HG03520 (cell line): Measurements from ENCODE around the gene SPNS2.

Source experiments
- ATAC-seq: cut with Tn5 transposase; IDR thresholded peaks from one replicate; pipeline ENCODE4 v1.9.1; 2021; ENCODE audit warnings: mild to moderate bottlenecking, moderate library complexity; ENCODE audit not compliant: unreplicated experiment

SPNS2 gene

GRCh38 chr17:4480929-4481898, 17.5 kb upstream of the SPNS2 start:
- no peak for ATAC-seq

- no peak for ATAC-seq
These were observed 16.2 kb upstream of the SPNS2 start for GRCh38 chr17:4482338-4483011.

- no peak for ATAC-seq
These were observed 15.5 kb upstream of the SPNS2 start for GRCh38 chr17:4483012-4483840.

GRCh38 chr17:4485676-4486646, 12.7 kb upstream of the SPNS2 start:
- no peak for ATAC-seq

- no peak for ATAC-seq
These were observed 11.4 kb upstream of the SPNS2 start for GRCh38 chr17:4487296-4487695.

GRCh38 chr17:4487820-4488716, 10.6 kb upstream of the SPNS2 start:
- no peak for ATAC-seq

GRCh38 chr17:4488989-4489595, 9.6 kb upstream of the SPNS2 start:
- no peak for ATAC-seq

- ATAC-seq = no peak
These were observed 8.5 kb upstream of the SPNS2 start for GRCh38 chr17:4490109-4490591.

- no peak for ATAC-seq
These were observed 8.0 kb upstream of the SPNS2 start for GRCh38 chr17:4490637-4491061.

GRCh38 chr17:4492721-4493561, 5.7 kb upstream of the SPNS2 start:
- ATAC-seq = no peak

GRCh38 chr17:4497101-4497824, 1.4 kb upstream of the SPNS2 start:
- ATAC-seq = no peak

- no peak for ATAC-seq
These were observed 930 bp downstream of the SPNS2 start for GRCh38 chr17:4499431-4500190.

- ATAC-seq = no peak
These were observed 1.5 kb downstream of the SPNS2 start for GRCh38 chr17:4500191-4500571.

GRCh38 chr17:4501295-4501949, 2.7 kb downstream of the SPNS2 start:
- ATAC-seq = no peak

GRCh38 chr17:4502466-4503154, 3.9 kb downstream of the SPNS2 start:
- no peak for ATAC-seq
